BE2C (cell line): Measurements from ENCODE around the gene SLC38A1. TPM values are rescaled to one million over a fixed set of nuclear protein-coding genes. Genes with fewer than 3 reads are reported as not detected.

ENCODE experiments used
- DNase-seq: peaks from one replicate; pipeline ENCODE4 v3.0.0-alpha.2; 2020
- H3K27me3 ChIP-seq: fragments of 250-450 bp; sonication (Bioruptor Pico); 2 replicates; pipeline ENCODE4 v1.5.1; 2020; ENCODE audit warnings: mild to moderate bottlenecking
- H3K36me3 ChIP-seq: fragments of 250-450 bp; sonication (Bioruptor Pico); 2 replicates; pipeline ENCODE4 v1.5.1; 2020; ENCODE audit warnings: mild to moderate bottlenecking
- H3K4me1 ChIP-seq: fragments of 250-450 bp; sonication (Bioruptor Pico); 2 replicates; pipeline ENCODE4 v1.5.1; 2020
- H3K4me3 ChIP-seq: 2 replicates; pipeline ENCODE4 v1.5.1; 2011; ENCODE audit warnings: low read depth, low read length
- H3K9me3 ChIP-seq: fragments of 250-450 bp; sonication (Bioruptor Pico); 2 replicates; pipeline ENCODE4 v1.5.1; 2020
- polyA plus RNA-seq: library from polyadenylated mRNA; unstranded; fragments of >200 nt; gene quantifications from one replicate; pipeline ENCODE4 v1.2.1, GENCODE V29; 2012; ENCODE audit warnings: low read depth, missing spikeins; ENCODE audit not compliant: insufficient read length, insufficient read depth
- TF ChIP-seq, protein P1 (sequence below): IDR thresholded peaks from 2 replicates; pipeline ENCODE4 v1.5.1; 2012; ENCODE audit warnings: mild to moderate bottlenecking, low read depth, low read length

SLC38A1 gene
- 103 TPM for polyA plus RNA-seq

DNA sequence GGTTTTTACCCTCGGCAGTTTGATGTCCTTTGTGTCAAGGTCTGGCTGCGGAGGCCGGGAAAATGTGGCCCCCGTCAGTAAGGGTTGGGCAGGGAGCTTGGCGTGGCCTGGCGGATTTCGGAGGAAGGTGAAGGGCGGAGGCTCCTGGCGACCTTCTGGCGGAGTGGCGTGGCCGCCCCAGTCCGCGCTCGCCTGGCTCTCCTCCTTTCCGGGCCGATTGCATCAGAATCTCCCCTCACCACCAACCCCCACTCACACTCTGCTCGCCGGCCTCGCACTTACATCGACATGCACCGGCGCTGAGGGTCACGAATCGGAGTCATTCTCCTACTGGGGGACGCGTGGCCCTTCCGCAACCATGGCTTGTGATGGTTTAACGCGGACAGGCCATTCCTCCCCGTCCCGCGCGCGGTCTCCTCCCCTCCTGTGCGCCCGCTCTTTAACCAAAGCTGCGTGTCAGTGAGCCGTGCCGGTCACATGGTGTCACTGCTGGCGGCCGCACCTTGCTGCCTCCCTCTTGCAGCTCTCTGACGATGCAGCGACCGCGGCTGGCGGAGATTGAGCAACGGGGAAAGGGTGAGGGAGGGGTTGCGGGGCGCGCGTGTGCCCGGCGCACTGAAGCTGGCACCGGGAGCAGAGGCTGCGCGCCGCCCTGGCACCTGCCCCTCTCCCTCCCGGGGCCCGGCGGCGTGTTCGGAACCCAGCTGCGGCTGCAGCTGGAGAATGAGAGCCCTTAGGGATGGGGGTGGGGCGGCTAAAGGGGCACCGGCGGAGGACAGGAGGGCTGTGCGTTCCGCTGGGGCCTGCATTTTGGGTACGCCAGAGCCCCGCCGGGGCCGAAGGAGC, at the start of gene SLC38A1:
SLC38A1 (minus strand) TSS at position 461 of the 846 bp plus-strand sequence. CDS start 29,243 bp downstream, outside the sequence.
- H3K36me3 ChIP-seq, result peaks cover 6% of the 10 kb centered on the region; the same call in 1 of the 2 replicates
- H3K27me3 ChIP-seq, result no peaks in the 10 kb centered on the region
- H3K9me3 ChIP-seq, result no peaks in the 10 kb centered on the region
- peaks cover 3% of the 10 kb centered on the region; the same call in 1 of the 2 replicates for H3K4me1 ChIP-seq
- TF ChIP-seq, protein P1, sequence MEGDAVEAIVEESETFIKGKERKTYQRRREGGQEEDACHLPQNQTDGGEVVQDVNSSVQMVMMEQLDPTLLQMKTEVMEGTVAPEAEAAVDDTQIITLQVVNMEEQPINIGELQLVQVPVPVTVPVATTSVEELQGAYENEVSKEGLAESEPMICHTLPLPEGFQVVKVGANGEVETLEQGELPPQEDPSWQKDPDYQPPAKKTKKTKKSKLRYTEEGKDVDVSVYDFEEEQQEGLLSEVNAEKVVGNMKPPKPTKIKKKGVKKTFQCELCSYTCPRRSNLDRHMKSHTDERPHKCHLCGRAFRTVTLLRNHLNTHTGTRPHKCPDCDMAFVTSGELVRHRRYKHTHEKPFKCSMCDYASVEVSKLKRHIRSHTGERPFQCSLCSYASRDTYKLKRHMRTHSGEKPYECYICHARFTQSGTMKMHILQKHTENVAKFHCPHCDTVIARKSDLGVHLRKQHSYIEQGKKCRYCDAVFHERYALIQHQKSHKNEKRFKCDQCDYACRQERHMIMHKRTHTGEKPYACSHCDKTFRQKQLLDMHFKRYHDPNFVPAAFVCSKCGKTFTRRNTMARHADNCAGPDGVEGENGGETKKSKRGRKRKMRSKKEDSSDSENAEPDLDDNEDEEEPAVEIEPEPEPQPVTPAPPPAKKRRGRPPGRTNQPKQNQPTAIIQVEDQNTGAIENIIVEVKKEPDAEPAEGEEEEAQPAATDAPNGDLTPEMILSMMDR, result no peak
- peak within 1 kb of the TSS; percentile 99 for H3K4me3 ChIP-seq
- peak; percentile 89 for DNase-seq

DNA sequence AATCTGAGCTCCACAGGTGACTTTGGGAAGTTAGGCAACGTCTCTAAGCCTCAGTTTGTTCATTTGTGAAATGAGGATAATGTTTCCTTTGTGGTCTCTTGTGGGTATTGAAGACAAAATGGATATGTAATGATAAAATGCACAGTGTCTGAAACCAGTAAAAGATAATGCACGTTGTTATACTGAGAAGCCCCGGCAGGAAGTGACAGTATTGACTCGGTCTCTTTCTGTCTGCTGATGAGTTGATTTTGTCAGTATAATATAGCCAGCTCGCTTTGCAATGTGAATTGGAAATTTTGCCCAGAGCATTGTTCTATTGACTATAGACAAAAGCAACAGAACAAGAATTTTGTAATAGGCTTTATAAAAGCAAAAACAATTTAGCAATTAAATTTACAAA, 49.2 kb upstream of the SLC38A1 start:
- H3K36me3 ChIP-seq, result no peaks in the 10 kb centered on the region
- H3K4me3 ChIP-seq, result no peak overlapping the region
- no peak for DNase-seq
- no peaks in the 10 kb centered on the region for H3K4me1 ChIP-seq
- TF ChIP-seq, protein P1, result no peak
- no peaks in the 10 kb centered on the region; the same call in 1 of the 2 replicates for H3K9me3 ChIP-seq
- peaks cover 10% of the 10 kb centered on the region for H3K27me3 ChIP-seq

DNA sequence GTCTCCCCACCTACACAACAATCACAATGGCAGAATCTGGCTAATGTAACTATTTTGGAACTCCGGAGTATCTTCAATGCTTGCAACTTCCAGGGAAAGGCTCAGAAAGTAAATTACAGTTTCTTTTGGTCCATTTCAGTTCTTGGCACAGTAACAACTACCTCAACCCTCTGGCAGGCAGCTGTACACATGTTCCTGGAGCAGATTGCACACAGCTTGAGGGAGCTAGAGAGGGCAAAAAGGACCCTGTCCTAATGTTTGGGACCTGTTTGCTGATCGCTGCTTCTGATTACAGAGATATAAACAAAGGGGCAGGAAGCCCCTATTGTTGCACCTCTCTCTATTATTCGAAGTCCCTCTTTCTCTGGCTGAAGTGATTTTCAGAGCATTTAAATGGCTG, 35.2 kb upstream of the SLC38A1 start:
- no peak overlapping the region for H3K4me3 ChIP-seq
- no peaks in the 10 kb centered on the region for H3K36me3 ChIP-seq
- no peaks in the 10 kb centered on the region; the same call in 1 of the 2 replicates for H3K27me3 ChIP-seq
- no peak for DNase-seq
- H3K9me3 ChIP-seq, result no peaks in the 10 kb centered on the region
- TF ChIP-seq, protein P1, result no peak
- H3K4me1 ChIP-seq, result no peaks in the 10 kb centered on the region

DNA sequence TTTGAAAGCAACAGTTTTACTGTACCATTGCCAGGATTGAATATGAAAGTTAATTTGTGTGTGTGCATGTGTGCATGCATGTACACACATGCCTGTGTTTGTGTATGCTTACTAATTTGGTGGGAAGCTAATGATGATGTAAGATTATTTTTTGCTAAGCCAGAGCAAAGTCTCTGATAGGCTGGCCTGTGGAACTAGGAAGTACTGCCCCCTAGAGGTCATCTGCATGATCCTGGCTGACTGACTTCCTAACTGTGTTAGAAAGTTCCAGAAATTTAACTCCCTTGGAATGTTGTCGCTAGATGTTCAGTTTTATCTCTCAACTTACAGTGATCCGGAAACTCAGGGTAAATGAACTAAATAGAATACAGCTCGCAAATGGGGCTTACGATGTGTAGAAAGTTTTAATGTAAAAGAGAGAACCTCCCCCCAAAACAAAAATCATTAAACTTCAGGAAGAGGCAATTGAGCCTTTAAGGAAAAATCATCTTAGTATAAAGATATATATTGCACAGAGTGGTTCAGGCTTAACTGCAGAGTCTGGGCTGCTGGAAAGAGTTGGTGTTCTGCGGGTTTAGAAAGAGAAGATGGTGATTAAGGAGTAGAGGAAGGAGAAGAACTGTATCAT, 34.3 kb upstream of the SLC38A1 start:
- TF ChIP-seq, protein P1, result peak; percentile 91
- H3K4me3 ChIP-seq, result no peak overlapping the region
- peak; percentile 60 for DNase-seq
- H3K36me3 ChIP-seq, result no peaks in the 10 kb centered on the region
- no peaks in the 10 kb centered on the region for H3K9me3 ChIP-seq
- H3K27me3 ChIP-seq, result no peaks in the 10 kb centered on the region; the same call in 1 of the 2 replicates
- no peaks in the 10 kb centered on the region for H3K4me1 ChIP-seq

DNA sequence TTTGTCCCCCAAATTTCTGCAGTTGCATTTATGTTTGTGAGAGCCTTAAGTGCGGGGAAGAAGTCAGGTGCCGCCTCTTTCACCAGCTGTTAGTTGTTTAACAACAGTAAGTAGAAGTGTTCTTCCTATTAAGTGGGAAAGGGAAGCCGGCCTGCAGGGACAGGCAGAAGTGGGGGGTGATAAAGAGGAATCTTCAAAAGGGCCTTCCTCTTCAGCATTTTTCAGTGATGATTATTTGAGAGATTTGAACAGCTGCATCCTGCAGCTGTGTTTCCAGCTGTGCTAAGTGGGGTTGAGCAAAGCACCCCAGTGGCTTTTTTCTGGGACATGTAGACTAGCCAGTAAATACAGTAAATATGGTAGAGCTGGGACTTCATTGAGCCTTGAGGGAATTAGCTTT, 32.1 kb upstream of the SLC38A1 start:
- TF ChIP-seq, protein P1, result no peak
- Histone ChIP-seq H3K36me3 (no peaks in the 10 kb centered on the region), H3K4me3 (no peak overlapping the region), H3K4me1 (no peaks in the 10 kb centered on the region), H3K27me3 (no peaks in the 10 kb centered on the region; the same call in 1 of the 2 replicates), H3K9me3 (no peaks in the 10 kb centered on the region)
- DNase-seq, result no peak
